ENCODE data around the gene STYXL2. TPM values are rescaled to one million over a fixed set of nuclear protein-coding genes. Genes with fewer than 3 reads are reported as not detected.

The STYXL2 gene
- total RNA-seq, 1 donor from 2014 or later = 0.70 TPM

- DNase-seq (ENCODE audit: extremely low spot score, unreplicated experiment) = no peak
- peaks cover 42% of the 10 kb centered on the region for H3K27me3 Mint-ChIP-seq (ENCODE audit: unreplicated experiment)
- no peak overlapping the region for H3K27ac Mint-ChIP-seq (ENCODE audit: unreplicated experiment)
- no peak overlapping the region for H3K4me3 Mint-ChIP-seq (ENCODE audit: unreplicated experiment)
- no peaks in the 10 kb centered on the region for H3K36me3 Mint-ChIP-seq (ENCODE audit: unreplicated experiment)
- H3K9me3 Mint-ChIP-seq (ENCODE audit: unreplicated experiment) = no peaks in the 10 kb centered on the region
- H3K4me1 Mint-ChIP-seq (ENCODE audit: unreplicated experiment) = peaks cover 2% of the 10 kb centered on the region
- TF ChIP-seq CTCF (IDR thresholded peaks at IDR 0.05) = no peak
These were observed 26.0 kb upstream of the STYXL2 start for GRCh38 chr1:167067904-167068303.

DNA sequence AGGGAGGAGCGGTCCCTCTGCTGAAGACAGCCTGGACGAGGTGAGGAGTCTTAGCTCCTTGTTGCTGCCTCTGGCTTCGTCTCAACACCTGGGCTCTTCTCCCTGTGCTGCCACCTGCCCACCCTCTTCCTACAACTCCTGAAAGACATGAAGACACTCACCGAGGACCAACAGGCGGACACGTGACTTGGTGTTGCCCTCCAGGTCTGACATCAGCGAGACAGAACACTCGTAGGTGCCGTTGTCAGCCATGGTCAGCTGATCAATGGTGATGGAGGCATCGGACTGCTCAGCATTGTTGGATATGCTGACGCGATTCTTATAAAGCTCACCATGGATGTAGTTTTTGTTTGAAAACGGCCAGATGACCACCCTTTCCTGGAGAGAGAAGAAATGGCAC lies 25.1 kb upstream of the STYXL2 start:
- DNase-seq (ENCODE audit: extremely low spot score, unreplicated experiment) = no peak
- TF ChIP-seq CTCF (IDR thresholded peaks at IDR 0.05) = no peak
- no peaks in the 10 kb centered on the region for H3K9me3 Mint-ChIP-seq (ENCODE audit: unreplicated experiment)
- peaks cover 2% of the 10 kb centered on the region for H3K4me1 Mint-ChIP-seq (ENCODE audit: unreplicated experiment)
- H3K4me3 Mint-ChIP-seq (ENCODE audit: unreplicated experiment) = no peak overlapping the region
- no peak overlapping the region for H3K27ac Mint-ChIP-seq (ENCODE audit: unreplicated experiment)
- H3K36me3 Mint-ChIP-seq (ENCODE audit: unreplicated experiment) = no peaks in the 10 kb centered on the region
- peaks cover 41% of the 10 kb centered on the region for H3K27me3 Mint-ChIP-seq (ENCODE audit: unreplicated experiment)

- no peak for TF ChIP-seq CTCF (IDR thresholded peaks at IDR 0.05)
- Mint-ChIP-seq H3K4me1 (ENCODE audit: unreplicated experiment) (peaks cover 2% of the 10 kb centered on the region), H3K27me3 (ENCODE audit: unreplicated experiment) (peaks cover 43% of the 10 kb centered on the region), H3K36me3 (ENCODE audit: unreplicated experiment) (no peaks in the 10 kb centered on the region), H3K27ac (ENCODE audit: unreplicated experiment) (no peak overlapping the region), H3K9me3 (ENCODE audit: unreplicated experiment) (no peaks in the 10 kb centered on the region), H3K4me3 (ENCODE audit: unreplicated experiment) (no peak overlapping the region)
- DNase-seq (ENCODE audit: extremely low spot score, unreplicated experiment) = no peak
These were observed 22.6 kb upstream of the STYXL2 start for GRCh38 chr1:167071286-167071685.

- Mint-ChIP-seq H3K27me3 (ENCODE audit: unreplicated experiment) (peaks cover 53% of the 10 kb centered on the region), H3K4me3 (ENCODE audit: unreplicated experiment) (no peak overlapping the region), H3K4me1 (ENCODE audit: unreplicated experiment) (no peaks in the 10 kb centered on the region), H3K36me3 (ENCODE audit: unreplicated experiment) (no peaks in the 10 kb centered on the region), H3K27ac (ENCODE audit: unreplicated experiment) (no peak overlapping the region), H3K9me3 (ENCODE audit: unreplicated experiment) (no peaks in the 10 kb centered on the region)
- TF ChIP-seq CTCF (IDR thresholded peaks at IDR 0.05) = no peak
- DNase-seq (ENCODE audit: extremely low spot score, unreplicated experiment) = no peak
These were observed 17.7 kb upstream of the STYXL2 start for GRCh38 chr1:167076136-167076710.

GRCh38 chr1:167077128-167077867 lies 16.6 kb upstream of the STYXL2 start:
- Mint-ChIP-seq H3K27ac (ENCODE audit: unreplicated experiment) (no peak overlapping the region), H3K27me3 (ENCODE audit: unreplicated experiment) (peaks cover 62% of the 10 kb centered on the region), H3K4me3 (ENCODE audit: unreplicated experiment) (no peak overlapping the region), H3K36me3 (ENCODE audit: unreplicated experiment) (no peaks in the 10 kb centered on the region), H3K4me1 (ENCODE audit: unreplicated experiment) (no peaks in the 10 kb centered on the region), H3K9me3 (ENCODE audit: unreplicated experiment) (no peaks in the 10 kb centered on the region)
- no peak for DNase-seq (ENCODE audit: extremely low spot score, unreplicated experiment)
- TF ChIP-seq CTCF (IDR thresholded peaks at IDR 0.05) = no peak

Measured in osteocyte (in vitro differentiated cells).